ENCODE measurements around the gene CNIH2.

DNA sequence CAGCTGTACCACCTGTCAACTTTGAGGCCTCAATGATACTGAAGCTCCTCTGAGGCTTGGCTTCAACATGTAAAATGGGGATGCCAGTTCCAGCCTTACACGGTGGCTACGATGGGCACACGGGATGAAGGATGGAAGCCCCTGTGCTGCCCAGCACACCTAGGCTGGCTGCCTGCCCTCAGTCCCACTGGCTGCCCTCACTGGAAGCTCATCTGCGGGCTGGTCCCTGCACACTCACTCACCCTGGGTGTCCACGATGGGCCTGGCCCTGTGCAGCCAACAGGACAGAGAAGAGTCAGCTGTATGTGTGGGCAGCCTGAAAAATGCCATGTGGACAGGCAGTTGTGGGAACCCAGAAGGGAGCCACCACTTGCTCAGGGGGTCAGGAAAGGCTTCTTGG lies 8.7 kb downstream of the CNIH2 start:
- TF ChIP-seq, protein P1, sequence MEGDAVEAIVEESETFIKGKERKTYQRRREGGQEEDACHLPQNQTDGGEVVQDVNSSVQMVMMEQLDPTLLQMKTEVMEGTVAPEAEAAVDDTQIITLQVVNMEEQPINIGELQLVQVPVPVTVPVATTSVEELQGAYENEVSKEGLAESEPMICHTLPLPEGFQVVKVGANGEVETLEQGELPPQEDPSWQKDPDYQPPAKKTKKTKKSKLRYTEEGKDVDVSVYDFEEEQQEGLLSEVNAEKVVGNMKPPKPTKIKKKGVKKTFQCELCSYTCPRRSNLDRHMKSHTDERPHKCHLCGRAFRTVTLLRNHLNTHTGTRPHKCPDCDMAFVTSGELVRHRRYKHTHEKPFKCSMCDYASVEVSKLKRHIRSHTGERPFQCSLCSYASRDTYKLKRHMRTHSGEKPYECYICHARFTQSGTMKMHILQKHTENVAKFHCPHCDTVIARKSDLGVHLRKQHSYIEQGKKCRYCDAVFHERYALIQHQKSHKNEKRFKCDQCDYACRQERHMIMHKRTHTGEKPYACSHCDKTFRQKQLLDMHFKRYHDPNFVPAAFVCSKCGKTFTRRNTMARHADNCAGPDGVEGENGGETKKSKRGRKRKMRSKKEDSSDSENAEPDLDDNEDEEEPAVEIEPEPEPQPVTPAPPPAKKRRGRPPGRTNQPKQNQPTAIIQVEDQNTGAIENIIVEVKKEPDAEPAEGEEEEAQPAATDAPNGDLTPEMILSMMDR (IDR thresholded peaks at IDR 0.05; ENCODE audit: low read depth, low read length): no peak
- no peak for TF ChIP-seq POLR2A (IDR thresholded peaks at IDR 0.05; ENCODE audit: extremely low read depth, insufficient read length)
